ENCODE measurements around the gene CHSY1. TPM values are rescaled to one million over a fixed set of nuclear protein-coding genes. Genes with fewer than 3 reads are reported as not detected.

The CHSY1 gene
- polyA plus RNA-seq, 2 of the 4 experiments (the other 2 are of a cell fraction) = 16.0 to 28.1 TPM

GRCh38 chr15:101158166-101159095 is 93.4 kb downstream of the CHSY1 start:
- ChIA-PET POLR2A (no interaction called here), CTCF (interaction anchor here (1.1 to 1.2 kb wide), 2 partner anchors 11 to 68 kb away, joined by 3 to 4 read pairs; no protein-coding TSS in a partner anchor)
- TF ChIP-seq, protein P1, sequence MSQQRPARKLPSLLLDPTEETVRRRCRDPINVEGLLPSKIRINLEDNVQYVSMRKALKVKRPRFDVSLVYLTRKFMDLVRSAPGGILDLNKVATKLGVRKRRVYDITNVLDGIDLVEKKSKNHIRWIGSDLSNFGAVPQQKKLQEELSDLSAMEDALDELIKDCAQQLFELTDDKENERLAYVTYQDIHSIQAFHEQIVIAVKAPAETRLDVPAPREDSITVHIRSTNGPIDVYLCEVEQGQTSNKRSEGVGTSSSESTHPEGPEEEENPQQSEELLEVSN (IDR thresholded peaks at IDR 0.05; ENCODE audit: borderline replicate concordance, low read depth) = no peak
- no peak for TF ChIP-seq RNF2 (IDR thresholded peaks at IDR 0.05; ENCODE audit: borderline replicate concordance, low read depth)
- no peak for TF ChIP-seq KDM1A (IDR thresholded peaks at IDR 0.05; ENCODE audit: low read depth)
- no peak for TF ChIP-seq RARB (CRISPR knock-in tag; IDR thresholded peaks at IDR 0.05)
- no peak for TF ChIP-seq FOXS1 (CRISPR knock-in tag; IDR thresholded peaks at IDR 0.05)
- TF ChIP-seq GATA3 (IDR thresholded peaks at IDR 0.05; ENCODE audit: borderline replicate concordance) = no peak
- TF ChIP-seq SMC3 (IDR thresholded peaks at IDR 0.05) = no peak
- TF ChIP-seq NR3C1 (IDR thresholded peaks at IDR 0.05) = no peak
- no peak for TF ChIP-seq ZNF302 (CRISPR knock-in tag; IDR thresholded peaks at IDR 0.05)
- TF ChIP-seq CHD4 (IDR thresholded peaks at IDR 0.05; ENCODE audit: borderline replicate concordance) = no peak
- no peak for TF ChIP-seq HOXA7 (CRISPR knock-in tag; IDR thresholded peaks at IDR 0.05)
- TF ChIP-seq KDM5A (IDR thresholded peaks at IDR 0.05) = no peak
- no peak for TF ChIP-seq RCOR1 (IDR thresholded peaks at IDR 0.05; ENCODE audit: low read depth, low read length)
- no peak for TF ChIP-seq FOSB (CRISPR knock-in tag; IDR thresholded peaks at IDR 0.05)
- TF ChIP-seq, protein P2, sequence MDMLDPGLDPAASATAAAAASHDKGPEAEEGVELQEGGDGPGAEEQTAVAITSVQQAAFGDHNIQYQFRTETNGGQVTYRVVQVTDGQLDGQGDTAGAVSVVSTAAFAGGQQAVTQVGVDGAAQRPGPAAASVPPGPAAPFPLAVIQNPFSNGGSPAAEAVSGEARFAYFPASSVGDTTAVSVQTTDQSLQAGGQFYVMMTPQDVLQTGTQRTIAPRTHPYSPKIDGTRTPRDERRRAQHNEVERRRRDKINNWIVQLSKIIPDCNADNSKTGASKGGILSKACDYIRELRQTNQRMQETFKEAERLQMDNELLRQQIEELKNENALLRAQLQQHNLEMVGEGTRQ (IDR thresholded peaks at IDR 0.05) = no peak
- TF ChIP-seq ZFP36 (IDR thresholded peaks at IDR 0.05; ENCODE audit: borderline replicate concordance, partially characterized antibody) = no peak
- TF ChIP-seq HEYL (CRISPR knock-in tag; IDR thresholded peaks at IDR 0.05) = no peak
- TF ChIP-seq ELK1 (IDR thresholded peaks at IDR 0.05; ENCODE audit: low read depth, low read length) = no peak
- TF ChIP-seq, protein P3, sequence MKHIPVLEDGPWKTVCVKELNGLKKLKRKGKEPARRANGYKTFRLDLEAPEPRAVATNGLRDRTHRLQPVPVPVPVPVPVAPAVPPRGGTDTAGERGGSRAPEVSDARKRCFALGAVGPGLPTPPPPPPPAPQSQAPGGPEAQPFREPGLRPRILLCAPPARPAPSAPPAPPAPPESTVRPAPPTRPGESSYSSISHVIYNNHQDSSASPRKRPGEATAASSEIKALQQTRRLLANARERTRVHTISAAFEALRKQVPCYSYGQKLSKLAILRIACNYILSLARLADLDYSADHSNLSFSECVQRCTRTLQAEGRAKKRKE (CRISPR knock-in tag; IDR thresholded peaks at IDR 0.05; ENCODE audit: low read depth) = no peak
- no peak for TF ChIP-seq CBX8 (IDR thresholded peaks at IDR 0.05)
- H3K4me2 ChIP-seq = no peak overlapping the region
- ATAC-seq (no peak), FAIRE-seq (no peak), DNase-seq (ENCODE audit: low read depth in 1 of 2, low spot score in 1 of 2) (no peak)
- H3K27ac ChIP-seq = no peak overlapping the region
- H3K4me1 ChIP-seq = no peaks in the 10 kb centered on the region
- H3K9me3 ChIP-seq = peaks cover under 1% of the 10 kb centered on the region; the same call in 2 of the 3 replicates
- WGBS (ENCODE audit: missing lambda C conversion rate) = 70% methylated on average over 26 of the region's 30 CpGs
- H3K4me3 ChIP-seq = no peak overlapping the region

DNA sequence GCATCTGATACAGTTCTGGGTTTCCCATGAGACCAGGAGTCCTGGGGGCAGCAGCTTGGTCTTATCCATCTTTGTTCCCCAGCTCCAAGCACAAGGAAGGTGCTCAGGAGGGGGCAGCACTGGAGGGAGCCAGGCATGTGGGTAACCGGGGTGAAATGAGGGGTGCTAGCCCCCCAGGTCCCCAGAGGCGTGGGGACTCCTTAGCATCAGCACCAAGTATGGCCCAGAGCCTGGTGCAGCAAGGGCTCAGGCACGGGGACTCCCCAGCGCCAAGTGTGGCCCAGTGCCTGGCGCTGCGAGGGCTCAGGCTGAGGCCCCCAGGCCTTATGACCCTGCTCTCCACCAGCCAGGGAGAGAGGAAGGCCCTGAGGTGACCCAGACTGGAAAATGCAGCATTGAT is 94.1 kb downstream of the CHSY1 start:
- FAIRE-seq (no peak), ATAC-seq (no peak), DNase-seq (ENCODE audit: low read depth in 1 of 2, low spot score in 1 of 2) (no peak)
- ChIA-PET POLR2A (no interaction called here), CTCF (no interaction called here)
- Histone ChIP-seq H3K4me3 (no peak overlapping the region), H3K27ac (no peak overlapping the region), H3K4me2 (no peak overlapping the region), H3K4me1 (no peaks in the 10 kb centered on the region), H3K9me3 (no peaks in the 10 kb centered on the region)
- 41% methylated on average over 6 of the region's 6 CpGs for WGBS (ENCODE audit: missing lambda C conversion rate)
- TF ChIP-seq, protein P2 (IDR thresholded peaks at IDR 0.05) = no peak
- TF ChIP-seq SMC3 (IDR thresholded peaks at IDR 0.05) = no peak
- no peak for TF ChIP-seq NPAS2 (CRISPR knock-in tag; IDR thresholded peaks at IDR 0.05; ENCODE audit: borderline replicate concordance)
- TF ChIP-seq, protein P3 (CRISPR knock-in tag; IDR thresholded peaks at IDR 0.05; ENCODE audit: low read depth) = no peak
- no peak for TF ChIP-seq BHLHE40 (IDR thresholded peaks at IDR 0.05; ENCODE audit: low read depth, low read length)
- no peak for TF ChIP-seq HDAC2 (IDR thresholded peaks at IDR 0.05)
- no peak for TF ChIP-seq KDM1A (IDR thresholded peaks at IDR 0.05; ENCODE audit: low read depth)
- no peak for TF ChIP-seq FOSB (CRISPR knock-in tag; IDR thresholded peaks at IDR 0.05)

Measured in A549 (cell line).